B cell (primary cell): Measurements from ENCODE around the gene TTLL5. TPM values are rescaled to one million over a fixed set of nuclear protein-coding genes. Genes with fewer than 3 reads are reported as not detected.

Experiments used
- ATAC-seq: fragments of 200-7000 bp; cut with Tn5 transposase; one replicate; pipeline ENCODE4 v1.10.0; 2021; ENCODE audit warnings: low read depth, mild to moderate bottlenecking, moderate number of reproducible peaks, moderate library complexity
- CTCF ChIA-PET: fragments of 350-600 bp; sonication (Branson Sonifier 250); formaldehyde crosslinking; loops from one replicate; lab custom pipeline; 2021; ENCODE audit warnings: antibody characterized with exemption, inconsistent platforms; lab: Charles Lee
- POLR2A ChIA-PET: fragments of 350-600 bp; sonication (Branson Sonifier 250); formaldehyde crosslinking; loops from one replicate; lab custom pipeline; 2021; ENCODE audit warnings: antibody characterized with exemption; lab: Charles Lee
- DNase-seq: peaks from one replicate; pipeline ENCODE4 v3.0.0; 2013
- H2AFZ ChIP-seq: 2 replicates; pipeline ENCODE4 v1.6.1; 2012; ENCODE audit warnings: mild to moderate bottlenecking, low read depth, low read length; ENCODE audit not compliant: insufficient read depth, poor library complexity, severe bottlenecking
- H3K27ac ChIP-seq, 2 donors: 1 replicate in 1 of 2; 2 replicates in 1 of 2; pipeline ENCODE4 v1.5.1; 2012 to 2013; ENCODE audit warnings: low read length in 2 of 2, mild to moderate bottlenecking in 2 of 2, moderate library complexity in 1 of 2
- H3K27me3 ChIP-seq, 4 experiments: fragments of 200-600 bp in 1 of 4; sonication (generic) in 1 of 4; replicated peaks in 1 of 4; 1 replicate in 2 of 4; 2 replicates in 2 of 4; pipeline versions ENCODE4 v1.6.1 to v1.7.0; 2013 to 2016; ENCODE audit warnings: low read length in 3 of 4, mild to moderate bottlenecking in 2 of 4, mixed read lengths in 1 of 4, moderate library complexity in 1 of 4; ENCODE audit not compliant: insufficient read depth in 4 of 4, control insufficient read depth in 3 of 4; ENCODE audit errors: control extremely low read depth in 1 of 4
- H3K36me3 ChIP-seq, 2 experiments: replicated peaks in 1 of 2; 1 replicate in 1 of 2; 2 replicates in 1 of 2; pipeline versions ENCODE4 v1.6.1 to v1.7.1; 2013; ENCODE audit warnings: low read length in 1 of 2; ENCODE audit not compliant: insufficient read depth in 2 of 2, control insufficient read depth in 1 of 2; ENCODE audit errors: control extremely low read depth in 1 of 2, extremely low read depth in 1 of 2
- H3K4me1 ChIP-seq, 2 donors: fragments of 200-600 bp in 1 of 2; sonication (generic) in 1 of 2; 1 replicate in 1 of 2; 2 replicates in 1 of 2; pipeline versions ENCODE4 v1.5.1 to v1.6.1; 2013 to 2017; ENCODE audit warnings: low read length in 2 of 2; ENCODE audit not compliant: control insufficient read depth in 2 of 2, insufficient read depth in 2 of 2
- H3K4me2 ChIP-seq: replicated peaks from 2 replicates; pipeline ENCODE3; 2012; ENCODE audit warnings: mild to moderate bottlenecking, low read depth, low read length; ENCODE audit not compliant: poor library complexity, severe bottlenecking
- H3K4me3 ChIP-seq, 5 experiments: fragments of 200-600 bp in 1 of 5; sonication (generic) in 1 of 5; 1 replicate in 3 of 5; 2 replicates in 2 of 5; pipeline versions ENCODE4 v1.5.1 to v1.7.0; 2011 to 2016; ENCODE audit warnings: low read length in 4 of 5, mild to moderate bottlenecking in 4 of 5, low read depth in 2 of 5, control low read depth in 1 of 5, moderate library complexity in 1 of 5; ENCODE audit not compliant: insufficient read depth in 1 of 5; ENCODE audit errors: control extremely low read depth in 1 of 5, extremely low read depth in 1 of 5
- H3K79me2 ChIP-seq: fragments of 200-600 bp; sonication (generic); one replicate; pipeline ENCODE4 v1.6.0; 2016; ENCODE audit warnings: low read length; ENCODE audit not compliant: control insufficient read depth, insufficient read depth
- H3K9ac ChIP-seq: fragments of 200-600 bp; sonication (generic); 2 replicates; pipeline ENCODE4 v1.6.1; 2017; ENCODE audit warnings: mild to moderate bottlenecking, low read length, moderate library complexity
- H3K9me3 ChIP-seq, 3 donors: one replicate each; pipeline versions ENCODE4 v1.6.1 to v1.7.1; 2013; ENCODE audit warnings: low read length in 2 of 3; ENCODE audit not compliant: control insufficient read depth in 2 of 3, insufficient read depth in 1 of 3; ENCODE audit errors: control extremely low read depth in 1 of 3
- H4K20me1 ChIP-seq: 2 replicates; pipeline ENCODE4 v1.6.0; 2012; ENCODE audit warnings: mild to moderate bottlenecking, low read length; ENCODE audit not compliant: insufficient read depth, control insufficient read depth, poor library complexity, severe bottlenecking
- H3K27ac Mint-ChIP-seq: one replicate; pipeline ENCODE4 v1.8.0; 2021; ENCODE audit warnings: mixed read lengths
- H3K27me3 Mint-ChIP-seq: one replicate; pipeline ENCODE4 v1.8.0; 2021; ENCODE audit warnings: mixed read lengths
- H3K4me1 Mint-ChIP-seq: one replicate; pipeline ENCODE4 v1.8.0; 2021; ENCODE audit warnings: mixed read lengths
- H3K4me3 Mint-ChIP-seq: one replicate; pipeline ENCODE4 v1.8.0; 2021; ENCODE audit warnings: mixed read lengths
- H3K9me3 Mint-ChIP-seq: one replicate; pipeline ENCODE4 v1.8.0; 2022; ENCODE audit warnings: mixed read lengths; ENCODE audit not compliant: insufficient read depth
- EZH2 ChIP-seq: IDR thresholded peaks from 2 replicates; pipeline ENCODE4 v1.6.1; 2012; ENCODE audit warnings: borderline replicate concordance, low read depth, mild to moderate bottlenecking, moderate library complexity, low read length; ENCODE audit not compliant: insufficient read depth, poor library complexity, severe bottlenecking
- WGBS: methylation state at CpG from one replicate; pipeline ENCODE4 v1.1.5; 2013; ENCODE audit warnings: missing lambda C conversion rate; ENCODE audit not compliant: insufficient coverage; 5-methylcytosine and 5-hydroxymethylcytosine counted together
- intact Hi-C: fragments of 100-400 bp; cut with micrococcal nuclease; formaldehyde crosslinking; loops from one replicate; pipeline ENCODE4 v1.10.0; 2022
- polyA plus RNA-seq: library from polyadenylated mRNA; depleted of rRNA; stranded (reverse); fragments of >200 nt; gene quantifications from 2 replicates; pipeline ENCODE4 v1.2.3, GENCODE V29; 2012
- total RNA-seq, 2 donors: library from RNA; stranded (reverse); fragments of 120-200 nt in 1 of 2; gene quantifications; 1 replicate in 1 of 2; 2 replicates in 1 of 2; pipeline versions ENCODE4 v1.2.3 to v1.2.4, GENCODE V29; 2013 to 2022
- TF ChIP-seq, protein P1 (sequence below): fragments of 200-600 bp; IDR thresholded peaks from one replicate; pipeline ENCODE4 v1.8.0; 2022; ENCODE audit warnings: antibody characterized with exemption, mild to moderate bottlenecking

TTLL5 gene
- total and polyA plus RNA-seq, 2 donors (not counting 1 experiment from before 2014, with no cell fraction given): 10.9 to 50.9 TPM

GRCh38 chr14:75732888-75733287 lies 71.8 kb downstream of the TTLL5 start:
- Histone ChIP-seq H3K9ac (no peak overlapping the region), H3K4me1 (no peaks in the 10 kb centered on the region), H3K27ac (no peak overlapping the region), H3K36me3 (peaks cover 0 to 5% of the 10 kb centered on the region in 2 experiments), H3K27me3 (no peaks in the 10 kb centered on the region), H2AFZ (no peak overlapping the region), H3K4me2 (no peak overlapping the region), H3K79me2 (no peaks in the 10 kb centered on the region), H3K9me3 (no peaks in the 10 kb centered on the region), H4K20me1 (no peaks in the 10 kb centered on the region), H3K4me3 (no peak overlapping the region)
- POLR2A ChIA-PET: no interaction called here
- intact Hi-C loops: no loop called here
- Mint-ChIP-seq H3K4me3 (no peak overlapping the region), H3K9me3 (no peaks in the 10 kb centered on the region), H3K27ac (no peak overlapping the region), H3K4me1 (no peaks in the 10 kb centered on the region), H3K27me3 (no peaks in the 10 kb centered on the region)
- DNase-seq (no peak), ATAC-seq (no peak)
- WGBS: 100% methylated on average over 1 of the region's 3 CpGs
- no peak for TF ChIP-seq EZH2
- TF ChIP-seq, protein P1, sequence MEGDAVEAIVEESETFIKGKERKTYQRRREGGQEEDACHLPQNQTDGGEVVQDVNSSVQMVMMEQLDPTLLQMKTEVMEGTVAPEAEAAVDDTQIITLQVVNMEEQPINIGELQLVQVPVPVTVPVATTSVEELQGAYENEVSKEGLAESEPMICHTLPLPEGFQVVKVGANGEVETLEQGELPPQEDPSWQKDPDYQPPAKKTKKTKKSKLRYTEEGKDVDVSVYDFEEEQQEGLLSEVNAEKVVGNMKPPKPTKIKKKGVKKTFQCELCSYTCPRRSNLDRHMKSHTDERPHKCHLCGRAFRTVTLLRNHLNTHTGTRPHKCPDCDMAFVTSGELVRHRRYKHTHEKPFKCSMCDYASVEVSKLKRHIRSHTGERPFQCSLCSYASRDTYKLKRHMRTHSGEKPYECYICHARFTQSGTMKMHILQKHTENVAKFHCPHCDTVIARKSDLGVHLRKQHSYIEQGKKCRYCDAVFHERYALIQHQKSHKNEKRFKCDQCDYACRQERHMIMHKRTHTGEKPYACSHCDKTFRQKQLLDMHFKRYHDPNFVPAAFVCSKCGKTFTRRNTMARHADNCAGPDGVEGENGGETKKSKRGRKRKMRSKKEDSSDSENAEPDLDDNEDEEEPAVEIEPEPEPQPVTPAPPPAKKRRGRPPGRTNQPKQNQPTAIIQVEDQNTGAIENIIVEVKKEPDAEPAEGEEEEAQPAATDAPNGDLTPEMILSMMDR: no peak
- CTCF ChIA-PET: no interaction called here

GRCh38 chr14:75734854-75735253 lies 73.8 kb downstream of the TTLL5 start:
- no peak overlapping the region for H3K9ac ChIP-seq
- H3K4me1 Mint-ChIP-seq: no peaks in the 10 kb centered on the region
- DNase-seq (no peak), ATAC-seq (no peak)
- no peak overlapping the region for H3K4me3 Mint-ChIP-seq
- H2AFZ ChIP-seq: no peak overlapping the region
- H3K4me2 ChIP-seq: no peak overlapping the region
- H3K36me3 ChIP-seq: peaks cover 0 to 5% of the 10 kb centered on the region in 2 experiments
- CTCF ChIA-PET: no interaction called here
- POLR2A ChIA-PET: no interaction called here
- H3K4me3 ChIP-seq: no peak overlapping the region
- no peaks in the 10 kb centered on the region for H4K20me1 ChIP-seq
- no peaks in the 10 kb centered on the region for H3K9me3 ChIP-seq
- no peaks in the 10 kb centered on the region for H3K9me3 Mint-ChIP-seq
- H3K4me1 ChIP-seq: no peaks in the 10 kb centered on the region
- TF ChIP-seq EZH2: no peak
- TF ChIP-seq, protein P1: no peak
- intact Hi-C loops: no loop called here
- H3K27ac ChIP-seq: no peak overlapping the region
- H3K79me2 ChIP-seq: no peaks in the 10 kb centered on the region
- H3K27me3 Mint-ChIP-seq: no peaks in the 10 kb centered on the region
- no peaks in the 10 kb centered on the region for H3K27me3 ChIP-seq
- no peak overlapping the region for H3K27ac Mint-ChIP-seq
- 100% methylated on average over 2 of the region's 3 CpGs for WGBS
